B cell (primary cell): ENCODE data around the gene C1QL2.

ENCODE experiments used
- CTCF ChIP-seq: fragments of 200-600 bp; IDR thresholded peaks from one replicate; pipeline ENCODE4 v1.8.0; 2022; ENCODE audit warnings: antibody characterized with exemption, mild to moderate bottlenecking
- EZH2 ChIP-seq: IDR thresholded peaks from 2 replicates; pipeline ENCODE4 v1.6.1; 2012; ENCODE audit warnings: borderline replicate concordance, low read depth, mild to moderate bottlenecking, moderate library complexity, low read length; ENCODE audit not compliant: insufficient read depth, poor library complexity, severe bottlenecking

GRCh38 chr2:119184512-119184911, 26.0 kb upstream of the C1QL2 start:
- no peak for TF ChIP-seq CTCF
- no peak for TF ChIP-seq EZH2
